ENCODE results near the gene FAM131B. TPM values are rescaled to one million over a fixed set of nuclear protein-coding genes. Genes with fewer than 3 reads are reported as not detected.

FAM131B gene
- under 1 TPM; 0.48 to 0.55 TPM for total RNA-seq

DNA sequence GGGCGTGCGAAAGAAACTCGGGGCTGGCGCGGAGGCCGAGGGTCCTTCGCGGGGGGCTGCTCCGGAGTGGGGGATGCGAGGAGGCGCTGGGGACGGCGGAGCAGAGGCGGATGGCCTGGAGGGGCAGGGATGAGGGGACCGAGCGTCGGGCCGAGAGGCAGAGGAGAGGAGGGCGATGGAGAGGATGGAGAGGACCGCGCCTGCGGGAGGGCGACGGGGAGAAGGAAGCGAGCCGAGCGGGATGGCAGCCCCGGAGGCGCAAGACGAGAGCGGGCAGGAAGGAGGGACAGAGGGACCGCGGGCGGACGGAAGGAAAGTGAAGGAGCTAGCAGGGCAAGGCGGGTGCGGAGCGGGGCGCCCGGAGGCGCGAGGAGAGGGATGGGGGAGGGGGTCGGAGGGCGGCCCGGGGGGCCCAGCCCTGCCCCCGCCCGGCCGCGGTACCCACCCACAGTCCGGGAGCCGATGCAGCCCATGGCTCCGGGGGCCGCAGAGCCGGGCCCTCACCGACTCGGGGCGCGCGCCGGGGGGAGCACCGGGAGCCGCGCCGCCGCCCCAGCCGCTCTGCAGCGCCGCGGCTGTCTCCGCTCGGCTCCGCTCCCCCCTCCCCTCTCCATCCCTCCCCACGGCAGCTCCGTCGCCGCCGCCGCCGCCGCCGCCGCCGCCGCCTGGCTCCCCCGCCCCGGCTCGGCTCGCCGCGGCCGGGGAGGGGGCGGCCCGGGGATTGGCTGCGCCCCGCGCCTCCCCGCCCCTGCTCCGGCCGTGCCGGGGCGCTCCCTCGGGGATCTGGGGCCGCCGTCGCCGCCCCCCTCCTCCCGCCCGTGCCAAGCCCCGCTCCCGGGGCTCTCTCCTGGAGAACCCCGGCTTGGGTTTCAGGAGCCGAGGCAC is at the start of gene FAM131B:
Gene FAM131B, minus strand, starts transcription at position 583 of the 885 bp plus-strand sequence. Its CDS starts 110 bp downstream, at position 473.

DNA sequence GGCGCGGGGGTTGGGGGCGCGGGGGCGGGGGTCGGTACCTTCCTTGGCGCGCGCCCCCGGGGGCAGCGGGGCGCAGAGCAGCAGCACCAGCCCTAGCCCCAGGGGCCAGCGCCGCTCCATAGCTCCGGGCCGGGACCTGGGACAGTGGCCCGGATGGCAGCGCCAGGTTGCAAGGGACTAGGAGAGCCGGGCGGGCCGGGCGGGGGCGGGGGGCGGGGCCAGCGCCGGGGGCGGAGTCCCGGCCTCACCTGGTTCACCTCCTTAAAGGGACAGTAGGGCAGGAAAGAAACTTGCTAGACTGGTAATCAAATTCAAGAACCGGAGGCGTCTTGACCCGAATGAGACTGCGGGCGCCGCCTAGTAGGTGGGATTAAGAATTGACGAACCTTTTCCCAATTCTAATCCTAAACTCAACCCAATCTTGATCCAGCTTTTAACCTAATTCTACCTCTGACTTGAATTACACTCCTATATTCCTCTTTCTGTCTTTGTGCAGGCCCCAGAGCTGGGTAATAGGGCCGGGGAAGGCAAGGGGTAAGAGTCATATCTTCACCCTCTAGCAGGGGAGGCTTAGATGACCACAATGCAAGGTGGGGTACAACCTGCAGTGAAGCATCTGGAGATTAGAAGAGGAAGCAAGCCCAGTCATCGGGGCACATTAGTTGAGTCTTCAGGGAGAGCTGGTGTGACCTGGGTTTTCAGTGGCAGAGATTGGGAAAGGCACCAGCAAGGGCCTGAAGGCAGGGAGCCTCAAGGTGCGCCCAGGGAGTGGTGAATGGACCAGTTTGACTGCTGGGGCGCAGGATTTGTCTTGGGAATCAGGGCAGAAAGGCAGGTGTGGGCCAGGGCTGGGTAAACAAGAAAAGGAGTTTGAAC is 46.4 kb upstream of the FAM131B start, which contains the start of gene EPHA1:
Gene EPHA1, minus strand, starts transcription at position 171 of the 876 bp plus-strand sequence. Its CDS starts 51 bp downstream, at position 120.

DNA sequence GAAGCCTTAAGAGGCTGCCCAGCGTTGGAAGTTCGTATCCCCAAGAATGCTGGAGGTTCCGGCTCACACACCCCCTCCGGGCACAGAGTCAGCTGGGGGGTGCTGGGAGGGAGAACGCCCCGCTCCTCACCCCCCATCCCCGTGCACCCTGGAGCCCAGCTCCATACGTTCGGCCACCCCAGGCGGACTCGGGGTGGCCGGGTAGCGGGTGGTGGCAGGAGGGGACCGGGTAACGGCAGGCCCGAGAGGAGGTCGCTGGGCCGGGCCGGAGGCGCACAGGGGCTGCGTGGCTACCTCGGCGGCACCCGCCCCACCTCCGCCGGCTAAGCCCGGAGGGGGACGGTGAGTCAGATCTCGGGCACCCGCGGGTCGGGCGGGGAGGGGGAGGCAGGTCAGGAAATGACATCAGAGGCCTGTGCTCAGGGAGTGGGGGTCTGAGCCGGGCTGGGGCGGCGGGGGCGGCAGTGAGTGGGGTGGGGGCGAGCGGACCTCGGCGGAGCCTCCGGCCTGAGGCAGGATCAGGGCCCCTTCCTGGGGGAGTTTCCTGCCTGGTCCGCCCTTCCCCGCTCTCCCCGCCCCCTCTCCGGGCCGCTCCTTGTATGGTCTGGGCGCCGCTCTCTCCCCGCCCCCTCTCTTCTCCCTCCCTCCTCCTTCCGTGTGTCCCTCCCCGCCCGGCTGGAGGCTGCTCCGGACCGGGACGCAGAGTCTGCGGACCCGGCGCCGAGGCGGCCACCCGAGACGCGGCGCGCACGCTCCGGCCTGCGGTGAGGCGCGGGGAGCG is 18.3 kb upstream of the FAM131B start, which contains the start of gene ZYX:
Gene ZYX, plus strand, starts transcription at position 700 of the 781 bp plus-strand sequence. CDS start 227 bp downstream, outside the sequence.

DNA sequence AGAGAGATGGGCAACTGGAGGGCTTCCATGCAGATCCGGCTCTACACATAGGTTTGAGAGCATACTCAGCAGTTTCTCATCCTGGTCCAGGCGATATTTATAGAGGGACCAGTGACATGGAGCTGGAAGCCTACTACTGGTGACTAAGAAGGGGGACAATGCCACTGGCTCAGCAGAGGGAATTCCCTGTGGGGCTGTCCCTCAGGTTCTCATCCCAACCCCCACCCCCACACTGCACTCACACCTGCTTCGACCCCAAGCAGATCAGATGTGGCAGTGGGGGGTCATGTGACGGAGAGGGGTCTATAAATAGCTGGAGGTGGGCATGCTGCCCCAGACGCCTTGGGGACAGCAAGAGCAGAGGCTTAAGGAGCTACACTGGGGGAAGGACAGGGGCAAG is 46.7 kb downstream of the FAM131B start, which contains the start of gene CLCN1:
Gene CLCN1, plus strand, starts transcription at position 336 of the 400 bp plus-strand sequence. CDS start 102 bp downstream, outside the sequence.

Small RNAs within 50 kb of the gene (microRNA-seq; reads per million reads assigned to microRNA genes)
- not detected for gene MIR6892 (ENCODE audit: borderline microRNAs expressed, borderline replicate concordance)

Other genes with a start within 250 kb of the FAM131B start
- gene PIP, start 230.6 kb downstream of the FAM131B start, total RNA-seq, result not detected
- not detected for gene TAS2R39, start 179.3 kb downstream of the FAM131B start, total RNA-seq
- gene TAS2R40, start 140.7 kb downstream of the FAM131B start, total RNA-seq, result not detected
- 100 to 1,000 TPM; 386 to 387 TPM for gene GSTK1, start 99.3 kb downstream of the FAM131B start, total RNA-seq
- 1 to 10 TPM in 1 of 2 experiments, under 1 TPM in 1; 0.71 to 1.6 TPM for gene TMEM139, start 77.8 kb downstream of the FAM131B start, total RNA-seq
- gene CASP2, start 74.4 kb downstream of the FAM131B start, total RNA-seq, result 100 to 1,000 TPM; 118 to 119 TPM
- not detected for gene CLCN1, start 46.6 kb downstream of the FAM131B start, total RNA-seq
- gene ZYX, start 18.6 kb upstream of the FAM131B start, total RNA-seq, result 100 to 1,000 TPM; 160 to 169 TPM
- gene EPHA1, start 46.1 kb upstream of the FAM131B start, total RNA-seq, result 10 to 100 TPM; 13.4 to 15.8 TPM
- under 1 TPM in 1 of 2 experiments, not detected in 1; 0.23 TPM for gene TAS2R60, start 80.7 kb upstream of the FAM131B start, total RNA-seq
- not detected for gene TAS2R41, start 115.2 kb upstream of the FAM131B start, total RNA-seq
- not detected for gene CTAGE15, start 209.1 kb upstream of the FAM131B start, total RNA-seq

Measured in activated naive CD4-positive, alpha-beta T cell treated with anti-CD3 and anti-CD28 coated beads, Interleukin-2, amount 10 ng/mL, durations not matched to agents 5 hours and 36 hours (primary cell).